Tibial nerve (tissue), 3 donors: ENCODE data around the gene CBLIF.

Experiments used
- POLR2A ChIP-seq, 2 donors: fragments of 450-650 bp; IDR thresholded peaks; one replicate each; pipeline ENCODE4 v1.6.1; 2017; ENCODE audit warnings: antibody characterized with exemption in 2 of 2, mild to moderate bottlenecking in 2 of 2, moderate library complexity in 2 of 2
- TF ChIP-seq, protein P1 (sequence below), 5 experiments: fragments of 200-600 bp in 3 of 5; fragments of 450-650 bp in 2 of 5; sonication (generic) in 3 of 5; IDR thresholded peaks; one replicate each; pipeline ENCODE4 v1.5.1; 2016 to 2019; ENCODE audit warnings: antibody characterized with exemption in 5 of 5, mild to moderate bottlenecking in 3 of 5, moderate library complexity in 2 of 5

DNA sequence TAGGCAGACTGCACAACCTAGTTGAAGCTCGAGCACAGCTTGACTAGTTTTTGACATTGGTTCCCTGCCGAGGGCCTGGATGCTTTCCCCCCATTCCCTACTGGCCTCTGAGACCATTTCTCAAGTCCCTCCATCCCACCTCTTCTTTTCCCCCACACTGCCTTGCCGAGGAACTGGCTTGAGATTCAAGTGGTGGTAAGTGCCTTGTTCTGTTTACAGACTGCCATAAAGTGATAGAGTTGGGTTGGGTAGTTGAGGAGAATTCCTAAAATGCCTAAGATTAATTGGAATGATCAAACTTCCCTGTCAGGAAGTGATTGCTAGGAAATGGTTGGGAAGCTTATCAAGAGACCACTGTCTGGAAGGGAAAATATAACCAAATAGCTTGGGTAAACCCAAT, 50.9 kb downstream of the CBLIF start:
- no peak for TF ChIP-seq POLR2A (IDR thresholded peaks at IDR 0.05)
- TF ChIP-seq, protein P1, sequence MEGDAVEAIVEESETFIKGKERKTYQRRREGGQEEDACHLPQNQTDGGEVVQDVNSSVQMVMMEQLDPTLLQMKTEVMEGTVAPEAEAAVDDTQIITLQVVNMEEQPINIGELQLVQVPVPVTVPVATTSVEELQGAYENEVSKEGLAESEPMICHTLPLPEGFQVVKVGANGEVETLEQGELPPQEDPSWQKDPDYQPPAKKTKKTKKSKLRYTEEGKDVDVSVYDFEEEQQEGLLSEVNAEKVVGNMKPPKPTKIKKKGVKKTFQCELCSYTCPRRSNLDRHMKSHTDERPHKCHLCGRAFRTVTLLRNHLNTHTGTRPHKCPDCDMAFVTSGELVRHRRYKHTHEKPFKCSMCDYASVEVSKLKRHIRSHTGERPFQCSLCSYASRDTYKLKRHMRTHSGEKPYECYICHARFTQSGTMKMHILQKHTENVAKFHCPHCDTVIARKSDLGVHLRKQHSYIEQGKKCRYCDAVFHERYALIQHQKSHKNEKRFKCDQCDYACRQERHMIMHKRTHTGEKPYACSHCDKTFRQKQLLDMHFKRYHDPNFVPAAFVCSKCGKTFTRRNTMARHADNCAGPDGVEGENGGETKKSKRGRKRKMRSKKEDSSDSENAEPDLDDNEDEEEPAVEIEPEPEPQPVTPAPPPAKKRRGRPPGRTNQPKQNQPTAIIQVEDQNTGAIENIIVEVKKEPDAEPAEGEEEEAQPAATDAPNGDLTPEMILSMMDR (IDR thresholded peaks at IDR 0.05) = no peak
